ENCODE results near the gene NCBP2L.

DNA sequence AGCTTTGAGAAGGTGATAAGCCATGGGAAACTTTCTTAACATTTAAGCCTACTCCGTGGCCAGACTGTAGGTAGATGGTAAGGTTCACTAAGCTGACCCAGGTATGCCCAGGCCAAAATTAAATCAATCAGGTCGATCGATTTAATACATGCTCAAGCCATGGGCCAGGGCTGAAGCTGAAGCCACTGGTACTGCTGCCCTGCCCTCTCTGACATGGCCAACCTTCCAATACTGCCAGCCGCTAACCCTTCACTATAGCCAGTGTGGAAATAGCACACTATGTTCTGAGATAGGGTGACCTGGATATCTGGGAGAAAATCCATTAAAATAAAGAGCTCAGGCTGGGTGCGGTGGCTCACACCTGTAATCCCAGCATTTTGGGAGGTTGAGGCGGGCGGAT is 33.5 kb upstream of the NCBP2L start:
- TF ChIP-seq, protein P1, sequence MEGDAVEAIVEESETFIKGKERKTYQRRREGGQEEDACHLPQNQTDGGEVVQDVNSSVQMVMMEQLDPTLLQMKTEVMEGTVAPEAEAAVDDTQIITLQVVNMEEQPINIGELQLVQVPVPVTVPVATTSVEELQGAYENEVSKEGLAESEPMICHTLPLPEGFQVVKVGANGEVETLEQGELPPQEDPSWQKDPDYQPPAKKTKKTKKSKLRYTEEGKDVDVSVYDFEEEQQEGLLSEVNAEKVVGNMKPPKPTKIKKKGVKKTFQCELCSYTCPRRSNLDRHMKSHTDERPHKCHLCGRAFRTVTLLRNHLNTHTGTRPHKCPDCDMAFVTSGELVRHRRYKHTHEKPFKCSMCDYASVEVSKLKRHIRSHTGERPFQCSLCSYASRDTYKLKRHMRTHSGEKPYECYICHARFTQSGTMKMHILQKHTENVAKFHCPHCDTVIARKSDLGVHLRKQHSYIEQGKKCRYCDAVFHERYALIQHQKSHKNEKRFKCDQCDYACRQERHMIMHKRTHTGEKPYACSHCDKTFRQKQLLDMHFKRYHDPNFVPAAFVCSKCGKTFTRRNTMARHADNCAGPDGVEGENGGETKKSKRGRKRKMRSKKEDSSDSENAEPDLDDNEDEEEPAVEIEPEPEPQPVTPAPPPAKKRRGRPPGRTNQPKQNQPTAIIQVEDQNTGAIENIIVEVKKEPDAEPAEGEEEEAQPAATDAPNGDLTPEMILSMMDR (IDR thresholded peaks at IDR 0.05) = no peak
- no peak for TF ChIP-seq POLR2A (IDR thresholded peaks at IDR 0.05; ENCODE audit: low read depth)
- TF ChIP-seq EP300 (IDR thresholded peaks at IDR 0.05) = no peak

Data from esophagus muscularis mucosa (tissue), 4 donors.